HepG2 (cell line): Measurements from ENCODE around the gene KDM4B. TPM values are rescaled to one million over a fixed set of nuclear protein-coding genes. Genes with fewer than 3 reads are reported as not detected.
A peak's percentile ranks its signal among the peaks of the same experiment; 100 is the strongest.

Source experiments
- KLF6 ChIP-seq: IDR thresholded peaks from 2 replicates; pipeline ENCODE4 v1.8.0; 2016; ENCODE audit warnings: missing biosample characterization, missing genetic modification reagents
- NCOA2 ChIP-seq: sonication (generic); formaldehyde crosslinking; IDR thresholded peaks from 2 replicates; pipeline ENCODE4 v1.8.0; 2022; ENCODE audit warnings: inconsistent platforms
- NFIC ChIP-seq: IDR thresholded peaks from 2 replicates; pipeline ENCODE4 v1.6.1; 2012; ENCODE audit warnings: mild to moderate bottlenecking, low read length, inconsistent platforms
- PAF1 ChIP-seq: IDR thresholded peaks from 2 replicates; pipeline ENCODE4 v1.6.1; 2016; ENCODE audit warnings: missing genetic modification reagents, missing compliant biosample characterization
- SALL2 ChIP-seq: sonication (generic); formaldehyde crosslinking; IDR thresholded peaks from 2 replicates; pipeline ENCODE4 v1.8.1; 2023; ENCODE audit warnings: mild to moderate bottlenecking, missing genetic modification reagents, inconsistent platforms
- SP1 ChIP-seq, 2 experiments: fragments of 450-650 bp in 1 of 2; sonication (generic) in 1 of 2; formaldehyde crosslinking in 1 of 2; IDR thresholded peaks; 2 replicates each; pipeline versions ENCODE4 v1.4.0 to v1.6.1; 2016 to 2020; ENCODE audit warnings: missing genetic modification reagents in 1 of 2
- TRIM22 ChIP-seq: fragments of 450-650 bp; IDR thresholded peaks from 2 replicates; pipeline ENCODE4 v1.6.1; 2017
- ZNF318 ChIP-seq: sonication (generic); formaldehyde crosslinking; IDR thresholded peaks from 2 replicates; pipeline ENCODE4 v1.4.0; 2020; ENCODE audit warnings: mild to moderate bottlenecking, missing genetic modification reagents
- ZNF703 ChIP-seq: sonication (generic); formaldehyde crosslinking; IDR thresholded peaks from 2 replicates; pipeline ENCODE4 v1.5.1; 2020; ENCODE audit warnings: missing genetic modification reagents, mild to moderate bottlenecking, moderate library complexity, borderline replicate concordance
- ZNF776 ChIP-seq: sonication (generic); formaldehyde crosslinking; IDR thresholded peaks from 2 replicates; pipeline ENCODE4 v1.4.0; 2020; ENCODE audit warnings: mild to moderate bottlenecking, missing genetic modification reagents
- polyA plus RNA-seq, 8 experiments: library from polyadenylated mRNA; depleted of rRNA in 3 of 8; stranded (reverse) in 7 of 8; unstranded in 1 of 8; fragments of >200 nt; fragmentation: Illumina TruSeq in 4 of 8; extraction: Trizol in 4 of 8; gene quantifications; 2 replicates each; pipeline versions ENCODE4 v1.2.1 to v1.2.3, GENCODE V29; 2011 to 2016; ENCODE audit warnings: low read depth in 4 of 8, missing spikeins in 1 of 8, mixed read lengths in 1 of 8; ENCODE audit not compliant: insufficient read depth in 1 of 8
- total RNA-seq, 5 experiments: library from RNA; depleted of rRNA; stranded (reverse); fragments of >200 nt; fragmentation: Illumina TruSeq; extraction: Trizol; gene quantifications; 2 replicates each; pipeline ENCODE4 v1.2.3, GENCODE V29; 2016; ENCODE audit warnings: low read depth in 1 of 5
- TF ChIP-seq, protein P1 (sequence below): sonication (generic); formaldehyde crosslinking; conservative IDR thresholded peaks from 2 replicates; pipeline ENCODE4 v1.4.0; 2020; ENCODE audit warnings: missing genetic modification reagents
- TF ChIP-seq, protein P2 (sequence below): IDR thresholded peaks from 2 replicates; pipeline ENCODE4 v1.6.1; 2012; ENCODE audit warnings: low read depth, low read length, improper control_type of control experiment

KDM4B gene
- total and polyA plus RNA-seq, 2 of the 13 experiments (the other 11 are each of a cell fraction or from before 2014, with no cell fraction given), result 4.9 to 14.6 TPM

GRCh38 chr19:4968462-4969291 is at the start of gene KDM4B (continued):
- TF ChIP-seq, protein P1, sequence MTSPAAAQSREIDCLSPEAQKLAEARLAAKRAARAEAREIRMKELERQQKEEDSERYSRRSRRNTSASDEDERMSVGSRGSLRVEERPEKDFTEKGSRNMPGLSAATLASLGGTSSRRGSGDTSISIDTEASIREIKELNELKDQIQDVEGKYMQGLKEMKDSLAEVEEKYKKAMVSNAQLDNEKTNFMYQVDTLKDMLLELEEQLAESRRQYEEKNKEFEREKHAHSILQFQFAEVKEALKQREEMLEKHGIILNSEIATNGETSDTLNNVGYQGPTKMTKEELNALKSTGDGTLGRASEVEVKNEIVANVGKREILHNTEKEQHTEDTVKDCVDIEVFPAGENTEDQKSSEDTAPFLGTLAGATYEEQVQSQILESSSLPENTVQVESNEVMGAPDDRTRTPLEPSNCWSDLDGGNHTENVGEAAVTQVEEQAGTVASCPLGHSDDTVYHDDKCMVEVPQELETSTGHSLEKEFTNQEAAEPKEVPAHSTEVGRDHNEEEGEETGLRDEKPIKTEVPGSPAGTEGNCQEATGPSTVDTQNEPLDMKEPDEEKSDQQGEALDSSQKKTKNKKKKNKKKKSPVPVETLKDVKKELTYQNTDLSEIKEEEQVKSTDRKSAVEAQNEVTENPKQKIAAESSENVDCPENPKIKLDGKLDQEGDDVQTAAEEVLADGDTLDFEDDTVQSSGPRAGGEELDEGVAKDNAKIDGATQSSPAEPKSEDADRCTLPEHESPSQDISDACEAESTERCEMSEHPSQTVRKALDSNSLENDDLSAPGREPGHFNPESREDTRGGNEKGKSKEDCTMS (CRISPR knock-in tag), result no peak
- TF ChIP-seq KLF6, result no peak
- no peak for TF ChIP-seq ZNF703 (CRISPR knock-in tag)
- no peak for TF ChIP-seq NCOA2 (CRISPR knock-in tag)
- 0 out of 2 replicates have a peak, but pooled peaks have one; percentile 18 for TF ChIP-seq SALL2 (CRISPR knock-in tag)
- no peak for TF ChIP-seq NFIC
- TF ChIP-seq ZNF776, result no peak
- TF ChIP-seq ZNF318 (CRISPR knock-in tag), result no peak
- TF ChIP-seq, protein P2, sequence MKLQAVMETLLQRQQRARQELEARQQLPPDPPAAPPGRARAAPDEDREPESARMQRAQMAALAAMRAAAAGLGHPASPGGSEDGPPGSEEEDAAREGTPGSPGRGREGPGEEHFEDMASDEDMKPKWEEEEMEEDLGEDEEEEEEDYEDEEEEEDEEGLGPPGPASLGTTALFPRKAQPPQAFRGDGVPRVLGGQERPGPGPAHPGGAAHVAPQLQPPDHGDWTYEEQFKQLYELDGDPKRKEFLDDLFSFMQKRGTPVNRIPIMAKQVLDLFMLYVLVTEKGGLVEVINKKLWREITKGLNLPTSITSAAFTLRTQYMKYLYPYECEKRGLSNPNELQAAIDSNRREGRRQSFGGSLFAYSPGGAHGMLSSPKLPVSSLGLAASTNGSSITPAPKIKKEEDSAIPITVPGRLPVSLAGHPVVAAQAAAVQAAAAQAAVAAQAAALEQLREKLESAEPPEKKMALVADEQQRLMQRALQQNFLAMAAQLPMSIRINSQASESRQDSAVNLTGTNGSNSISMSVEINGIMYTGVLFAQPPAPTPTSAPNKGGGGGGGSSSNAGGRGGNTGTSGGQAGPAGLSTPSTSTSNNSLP, result no peak
- no peak for TF ChIP-seq PAF1 (CRISPR knock-in tag)
- no peak; the same call in 1 of the 2 replicates for TF ChIP-seq SP1 (IDR thresholded peaks at IDR 0.05)
- TF ChIP-seq SP1 (CRISPR knock-in tag; IDR thresholded peaks at IDR 0.05), result peak; percentile 74; the same call in 1 of the 2 replicates
- no peak for TF ChIP-seq TRIM22
